GM18505 (cell line): Measurements from ENCODE around the gene SUGCT.
"Not testable (repeated sequence)": the region's sequence is repeated elsewhere in the genome, so short reads cannot be mapped to it uniquely, and the experiment has no call there.

Source experiments
- ATAC-seq: cut with Tn5 transposase; IDR thresholded peaks from one replicate; pipeline ENCODE4 v1.9.1; 2021; ENCODE audit not compliant: unreplicated experiment
- POLR2A ChIP-seq: IDR thresholded peaks from 4 replicates; pipeline ENCODE4 v1.6.1; 2011; ENCODE audit warnings: borderline replicate concordance; ENCODE audit not compliant: insufficient read depth, insufficient read length; ENCODE audit errors: extremely low read depth

The SUGCT gene

GRCh38 chr7:40608321-40609075 lies 473.7 kb downstream of the SUGCT start:
- TF ChIP-seq POLR2A = no peak
- ATAC-seq = no peak

DNA sequence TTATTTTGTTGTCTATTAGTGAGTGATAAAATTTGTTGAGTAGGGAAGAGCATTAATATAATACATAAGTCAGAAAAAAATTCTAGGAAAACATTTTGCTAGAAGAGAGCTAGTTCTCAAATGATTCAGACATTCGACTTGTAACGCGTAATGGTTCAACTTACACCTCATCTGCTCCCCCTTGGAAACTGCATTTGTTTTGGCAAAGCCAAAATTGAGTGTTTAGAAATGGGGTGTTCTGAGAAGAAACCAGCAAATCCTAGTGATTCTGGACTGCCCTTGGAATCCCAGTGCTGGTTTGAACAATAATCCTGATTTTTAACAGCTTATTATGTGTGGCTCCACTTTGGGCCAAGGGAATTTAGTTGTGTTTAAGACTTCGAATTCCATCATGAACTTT lies 475.7 kb downstream of the SUGCT start:
- no peak for TF ChIP-seq POLR2A
- ATAC-seq = no peak

DNA sequence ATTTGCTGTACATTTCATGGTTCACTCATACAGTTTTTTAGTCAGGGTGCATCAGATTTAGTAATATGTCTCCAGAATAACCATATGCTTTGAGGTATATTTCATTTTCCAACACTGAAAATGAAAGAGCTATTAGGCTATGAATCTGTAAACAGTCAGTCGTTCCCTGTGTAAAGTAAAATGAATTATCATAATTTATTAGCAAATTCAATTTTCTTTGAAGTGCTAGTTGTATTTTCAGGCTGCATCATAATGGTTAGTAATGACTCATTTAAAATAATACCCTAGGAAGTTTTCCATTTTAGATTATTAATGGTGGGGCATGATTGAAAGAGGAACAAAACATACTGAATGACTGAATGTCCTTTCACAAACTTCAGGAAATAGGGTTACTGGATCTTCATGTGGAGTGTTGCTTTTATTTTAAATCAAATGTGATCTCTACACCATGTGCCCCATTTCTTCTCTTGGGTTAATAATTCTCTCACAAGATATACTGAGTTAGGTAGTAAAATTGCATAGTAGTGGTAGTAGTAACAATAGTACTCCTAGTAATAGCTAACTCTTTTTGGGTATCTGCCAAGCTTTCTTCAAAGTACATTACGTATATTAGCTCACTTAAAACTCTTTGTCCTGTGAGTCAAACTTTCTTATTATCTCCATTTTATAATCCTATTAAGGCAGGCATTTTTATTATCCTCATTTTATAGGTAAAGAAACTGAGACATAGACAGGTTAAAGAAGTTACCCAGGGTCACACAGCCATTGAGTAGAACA lies 476.5 kb downstream of the SUGCT start:
- no peak for ATAC-seq
- no peak for TF ChIP-seq POLR2A

DNA sequence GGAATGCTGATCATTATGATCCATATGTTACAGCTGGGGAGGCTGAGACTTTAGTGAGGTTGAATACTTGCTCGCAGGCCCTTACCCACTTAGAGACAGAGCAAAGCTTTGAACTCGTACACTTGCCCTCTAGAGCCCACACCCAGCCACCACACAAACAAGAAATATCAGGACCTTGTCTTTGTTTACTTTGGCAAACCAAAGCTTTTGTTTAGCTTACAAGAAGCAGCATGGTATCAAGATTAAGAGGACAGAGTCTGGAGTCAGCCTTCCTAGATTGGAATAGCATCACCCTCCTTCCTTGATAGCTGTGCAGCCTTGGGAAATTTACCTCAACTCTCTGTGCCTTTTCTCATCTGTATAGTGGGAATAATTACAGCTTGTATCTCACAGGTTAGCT lies 477.5 kb downstream of the SUGCT start:
- no peak for ATAC-seq
- TF ChIP-seq POLR2A = no peak

- no peak for TF ChIP-seq POLR2A
- ATAC-seq = no peak
These were observed 484.8 kb downstream of the SUGCT start for GRCh38 chr7:40619647-40620046.

DNA sequence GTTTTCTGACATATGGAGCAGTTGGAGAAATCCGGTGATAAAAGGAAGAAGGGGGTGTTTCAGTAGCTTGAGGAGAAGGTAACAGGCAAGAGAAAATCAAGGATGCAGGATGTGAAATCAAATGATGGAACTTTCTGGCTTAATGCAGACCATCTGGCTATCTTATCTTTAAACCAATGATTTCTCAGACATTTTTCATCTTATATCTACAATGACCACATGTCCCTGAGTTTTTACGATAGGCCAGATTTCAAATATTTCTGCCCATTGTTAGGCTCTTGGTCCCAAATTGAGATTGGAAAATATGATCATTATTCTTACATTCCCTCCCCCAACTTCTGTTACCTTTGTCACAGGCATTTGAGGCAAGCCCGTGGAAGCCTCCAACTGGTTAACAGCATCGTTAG lies 486.8 kb downstream of the SUGCT start:
- ATAC-seq = no peak
- TF ChIP-seq POLR2A = no peak

DNA sequence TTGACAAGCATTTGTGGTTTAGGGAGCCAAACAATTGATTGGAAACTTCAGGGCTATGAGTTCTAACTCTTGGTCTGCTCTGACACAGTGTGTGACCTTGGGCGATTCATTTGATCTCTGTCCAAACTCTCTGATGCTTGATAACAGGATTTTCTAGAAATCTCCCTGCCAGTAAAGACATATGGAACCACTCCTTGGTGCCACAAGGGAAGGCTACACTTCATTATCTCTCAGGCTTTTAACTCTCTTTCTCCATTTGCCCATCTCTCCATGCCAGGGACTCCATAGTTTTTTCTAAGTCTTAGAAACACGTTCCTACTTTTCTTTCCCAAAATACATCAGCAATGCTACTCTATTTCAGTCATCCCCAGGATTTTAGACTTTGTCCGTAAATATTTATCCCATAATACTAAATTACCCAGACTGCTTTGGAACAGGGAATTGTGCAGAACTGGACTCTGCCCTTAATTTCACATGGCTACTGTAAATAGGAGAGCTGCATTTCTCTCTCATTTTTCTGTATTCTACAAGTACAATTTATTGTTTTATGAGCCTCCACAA lies 488.2 kb downstream of the SUGCT start:
- no peak for TF ChIP-seq POLR2A
- ATAC-seq = no peak

DNA sequence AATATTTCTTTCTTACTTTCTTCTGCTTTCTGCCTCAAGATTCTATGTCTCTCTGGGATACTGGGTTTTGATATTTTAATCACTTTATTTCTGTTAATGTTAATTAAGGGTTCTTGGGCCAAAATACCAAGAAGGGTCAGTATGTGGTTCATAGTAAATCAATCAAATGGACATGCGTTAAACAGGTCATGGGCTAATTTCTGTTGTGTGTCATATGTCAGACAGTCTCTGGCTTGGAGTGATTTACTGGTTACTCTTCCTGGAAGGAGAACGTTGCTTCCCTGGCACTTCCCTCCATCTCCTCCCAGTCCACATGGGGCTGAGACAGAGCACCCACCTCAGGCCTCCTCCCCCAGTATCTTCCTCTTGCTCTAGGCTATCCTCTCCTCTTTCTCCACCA lies 489.1 kb downstream of the SUGCT start:
- TF ChIP-seq POLR2A = no peak
- no peak for ATAC-seq

GRCh38 chr7:40627361-40627760 lies 492.6 kb downstream of the SUGCT start:
- ATAC-seq = not testable (repeated sequence)

- no peak for TF ChIP-seq POLR2A
- no peak for ATAC-seq
These were observed 495.1 kb downstream of the SUGCT start for GRCh38 chr7:40629891-40630290.

GRCh38 chr7:40634118-40634517 lies 499.3 kb downstream of the SUGCT start:
- TF ChIP-seq POLR2A = no peak
- no peak for ATAC-seq

GRCh38 chr7:40638545-40639320 lies 503.9 kb downstream of the SUGCT start:
- no peak for ATAC-seq
- TF ChIP-seq POLR2A = no peak

GRCh38 chr7:40640566-40640965 lies 505.8 kb downstream of the SUGCT start:
- ATAC-seq = no peak
- TF ChIP-seq POLR2A = no peak
